GM19452 (cell line): ENCODE results near the gene CYB5R4.

Source experiments
- ATAC-seq: cut with Tn5 transposase; IDR thresholded peaks from one replicate; pipeline ENCODE4 v1.9.1; 2021; ENCODE audit not compliant: unreplicated experiment

The CYB5R4 gene

GRCh38 chr6:83976037-83976755, 116.7 kb downstream of the CYB5R4 start:
- no peak for ATAC-seq

DNA sequence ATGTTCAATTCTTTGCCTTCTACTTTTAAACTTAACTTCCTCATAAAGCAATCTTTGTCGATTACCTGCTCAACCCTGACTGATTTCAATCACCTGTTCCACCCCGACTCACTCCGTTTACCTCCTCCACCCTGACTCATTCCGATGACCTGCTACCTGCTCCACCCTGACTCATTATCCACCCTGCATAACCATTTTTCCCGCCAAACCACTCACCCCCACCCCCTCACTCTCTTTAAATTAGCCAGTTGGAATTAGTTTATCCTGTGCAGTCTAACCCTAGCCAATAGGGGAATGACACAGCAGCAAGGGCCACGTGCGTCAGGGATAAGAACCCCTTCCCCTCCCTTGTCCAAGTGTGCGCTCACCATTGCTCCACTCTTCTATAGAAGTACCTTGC, 117.4 kb downstream of the CYB5R4 start:
- ATAC-seq, result no peak

DNA sequence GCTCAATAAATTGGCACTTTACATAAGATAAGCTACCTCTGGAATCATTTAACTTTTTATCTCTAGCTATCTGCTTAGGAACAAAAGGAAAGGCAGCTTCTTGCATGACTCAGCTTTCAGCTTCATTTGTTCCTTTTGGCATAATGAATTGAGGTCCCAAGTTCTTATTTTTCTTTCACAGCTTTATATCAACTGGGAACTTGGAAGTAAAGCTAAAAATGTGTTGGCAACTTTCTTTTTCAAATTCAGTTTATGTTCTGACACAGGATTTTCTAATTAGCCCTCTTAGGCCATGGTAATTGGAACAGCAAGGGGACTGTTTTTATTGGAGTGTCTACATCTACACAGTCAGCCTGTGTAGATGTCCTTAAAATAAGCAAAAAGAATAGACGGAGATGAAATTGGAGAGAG, 118.8 kb downstream of the CYB5R4 start:
- ATAC-seq, result no peak

DNA sequence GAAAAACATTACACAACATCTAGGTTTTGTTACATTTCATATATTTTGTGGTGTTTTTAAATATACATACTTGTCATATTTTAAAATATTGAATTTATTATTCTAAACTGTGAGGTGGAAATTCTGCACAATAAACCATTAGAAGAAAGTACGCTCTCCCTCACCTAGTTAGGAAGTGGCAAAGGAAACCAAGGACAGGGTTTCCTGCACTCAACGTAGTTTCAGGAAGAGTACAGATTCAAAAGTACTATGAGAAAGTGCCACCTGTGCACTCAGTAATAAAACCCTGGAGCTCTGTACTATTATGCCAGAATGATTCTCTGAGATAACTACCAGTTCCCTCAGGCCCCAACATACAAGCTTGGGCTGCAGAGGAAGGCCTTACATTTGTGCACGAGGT, 119.5 kb downstream of the CYB5R4 start:
- ATAC-seq, result no peak

DNA sequence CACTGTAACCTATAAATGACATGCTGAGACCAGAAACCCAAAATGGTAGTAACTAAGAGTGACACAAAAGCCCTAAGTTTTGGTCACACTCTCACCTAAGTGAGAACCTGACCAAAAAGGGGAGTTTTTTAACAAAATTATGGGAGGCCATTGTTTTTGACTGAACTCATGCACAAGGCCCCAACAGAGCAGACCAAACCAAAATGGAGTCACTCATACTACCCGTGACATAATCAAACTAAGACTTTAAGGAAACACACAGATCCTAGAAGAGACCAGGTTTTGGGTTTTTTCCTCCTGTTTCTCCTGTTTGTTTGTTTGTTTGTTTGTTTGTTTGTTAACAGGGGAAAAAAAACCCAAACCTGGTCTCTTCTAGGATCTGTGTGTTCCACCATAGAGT, 124.9 kb downstream of the CYB5R4 start:
- ATAC-seq, result no peak

DNA sequence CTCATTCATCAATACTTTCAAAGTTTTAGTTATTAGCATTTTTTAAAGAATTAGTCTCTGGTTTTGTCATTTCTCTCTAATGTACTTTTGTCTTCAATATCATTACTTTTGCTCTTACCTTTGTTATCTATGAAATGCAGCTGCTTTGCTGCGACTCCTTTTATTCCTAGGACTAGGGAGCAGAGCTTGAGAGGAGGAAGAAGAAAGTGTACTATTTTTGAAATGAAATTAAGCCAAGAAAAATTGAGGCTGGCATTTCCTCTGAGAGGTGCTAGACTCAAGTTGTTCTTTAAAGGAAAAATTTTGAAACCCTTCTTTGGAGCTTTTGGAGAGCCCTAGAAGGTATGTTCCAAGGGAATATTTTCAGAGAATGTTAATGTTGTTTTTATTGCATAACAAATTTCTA, 125.8 kb downstream of the CYB5R4 start:
- no peak for ATAC-seq

GRCh38 chr6:83985715-83986114, 126.2 kb downstream of the CYB5R4 start:
- ATAC-seq, result no peak

DNA sequence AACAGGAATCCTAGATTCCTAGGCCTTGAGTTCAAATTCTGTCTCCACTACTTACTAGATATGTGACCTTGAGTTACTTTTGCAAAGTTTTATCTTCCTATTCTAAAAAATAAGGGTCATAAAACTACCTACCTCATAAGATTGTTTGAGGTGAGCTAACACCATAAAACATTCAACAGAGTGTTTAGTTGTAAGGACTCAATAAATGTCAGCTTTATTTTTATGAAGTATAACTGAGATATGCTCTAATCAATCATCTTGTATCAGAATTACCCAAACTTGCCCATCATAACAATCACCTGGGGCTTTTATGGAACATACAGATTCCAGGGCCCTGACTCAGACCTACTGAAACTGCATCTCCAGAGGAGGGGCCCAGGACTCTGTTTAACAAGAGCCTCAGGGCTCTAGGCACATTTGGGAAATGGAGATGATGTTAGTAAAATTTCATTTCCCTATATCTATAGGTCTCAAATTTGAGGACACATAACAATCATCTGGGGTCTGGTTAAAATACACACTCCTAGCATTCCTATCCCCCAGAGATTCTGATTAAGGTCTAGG, 138.6 kb downstream of the CYB5R4 start:
- ATAC-seq, result no peak

DNA sequence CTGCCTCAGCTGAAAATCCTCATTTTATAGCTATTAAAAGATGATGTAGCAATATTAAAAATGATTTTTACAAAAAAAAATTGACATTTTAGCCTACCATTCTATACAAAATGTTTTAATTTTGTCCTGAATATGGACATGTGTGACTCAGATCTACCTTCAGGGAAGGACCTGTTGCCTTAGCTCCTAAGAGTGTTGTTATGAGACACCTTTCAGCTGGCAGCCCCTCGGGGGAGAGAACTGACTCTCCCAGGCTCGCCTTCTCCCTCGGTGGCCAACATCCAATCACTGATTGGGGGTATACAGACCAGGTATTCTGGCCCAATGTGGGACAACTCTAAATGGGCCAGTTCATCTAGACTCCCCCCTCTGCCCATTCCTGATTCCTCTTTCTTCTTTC, 141.6 kb downstream of the CYB5R4 start:
- no peak for ATAC-seq

GRCh38 chr6:84002226-84002625, 142.7 kb downstream of the CYB5R4 start:
- ATAC-seq, result no peak

DNA sequence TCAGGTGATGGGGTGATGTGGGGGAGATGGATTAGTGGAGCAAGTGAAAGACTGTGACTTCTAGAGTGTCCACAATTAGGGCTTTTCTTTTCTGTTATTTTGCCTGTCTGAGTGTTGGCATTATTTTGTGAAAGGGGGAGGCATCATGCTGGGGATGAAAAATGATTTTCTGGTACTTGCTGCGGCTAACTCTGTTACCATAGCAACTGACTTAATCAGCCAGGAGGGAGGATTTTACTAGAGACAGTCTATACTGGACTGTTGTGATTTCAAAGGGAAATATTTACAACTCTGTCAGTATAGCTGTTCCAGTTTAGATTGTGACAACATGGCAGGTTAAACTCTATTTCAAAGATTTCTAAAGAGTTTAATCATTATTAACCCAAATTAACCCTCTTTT, 143.6 kb downstream of the CYB5R4 start:
- no peak for ATAC-seq

- no peak for ATAC-seq
Observed at GRCh38 chr6:84003654-84004053, 144.2 kb downstream of the CYB5R4 start.

DNA sequence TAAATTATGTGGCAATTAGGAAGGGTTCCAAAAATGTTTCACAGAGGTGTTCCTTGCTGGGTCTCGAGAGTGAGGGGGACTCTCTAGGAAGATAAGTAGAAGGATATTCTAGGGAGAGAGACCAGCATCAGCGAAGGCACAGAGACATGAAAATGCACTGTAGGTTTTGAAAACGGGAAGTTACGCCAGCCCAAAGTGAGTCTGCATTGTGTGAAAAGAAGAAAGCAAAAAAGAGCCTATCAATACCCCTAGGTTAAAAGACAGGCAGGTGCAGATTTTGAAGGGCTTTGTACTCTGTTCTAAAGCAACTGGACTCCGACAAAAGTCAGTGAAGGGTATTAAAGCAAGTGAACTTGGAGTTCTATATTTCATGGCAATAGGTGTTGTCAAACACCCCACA, 148.4 kb downstream of the CYB5R4 start:
- no peak for ATAC-seq

GRCh38 chr6:84013354-84013753, 153.9 kb downstream of the CYB5R4 start:
- no peak for ATAC-seq

DNA sequence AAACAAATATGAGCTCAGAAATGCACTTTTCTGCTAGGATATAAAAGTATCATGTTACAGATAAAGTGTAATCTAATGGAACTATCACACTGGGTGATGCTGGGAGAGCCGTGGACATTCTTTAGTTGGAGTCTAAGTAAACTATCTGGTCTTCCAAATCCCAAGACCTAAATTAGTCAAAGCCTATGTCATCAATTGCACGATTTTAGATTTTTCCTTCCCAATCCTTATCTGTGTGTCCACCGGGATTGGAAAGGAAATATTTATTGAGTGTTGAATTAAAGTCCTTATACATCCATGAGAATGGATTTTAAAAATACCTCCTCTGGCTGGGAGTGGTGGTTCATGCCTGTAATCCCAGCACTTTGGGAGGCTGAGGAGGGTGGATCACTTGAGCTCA, 154.4 kb downstream of the CYB5R4 start:
- ATAC-seq, result no peak

DNA sequence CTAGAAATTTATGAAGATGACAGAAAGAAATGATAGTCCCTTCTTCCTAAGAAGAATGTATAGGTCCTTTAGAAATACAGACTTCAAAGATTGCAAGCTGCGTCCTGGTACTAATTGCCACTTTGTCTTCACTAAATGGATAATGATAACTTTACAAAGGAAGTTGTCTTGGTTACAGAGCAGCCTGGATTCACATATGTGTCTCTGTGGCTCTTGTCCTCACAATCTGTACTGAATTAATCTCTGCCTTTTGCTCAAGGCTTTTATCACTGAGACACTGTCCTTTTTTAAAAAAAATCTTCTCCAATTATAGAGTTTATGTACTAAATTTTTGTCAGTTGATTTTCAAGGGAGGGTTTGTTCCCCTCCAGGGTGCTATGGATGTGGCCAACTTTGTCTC, 156.5 kb downstream of the CYB5R4 start:
- no peak for ATAC-seq
